WTC11 (cell line): Measurements from ENCODE around the gene PKP4. TPM values are rescaled to one million over a fixed set of nuclear protein-coding genes. Genes with fewer than 3 reads are reported as not detected.

Experiments
- ATAC-seq: fragments of 200-7000 bp; cut with Tn5 transposase; 2 replicates; pipeline ENCODE4 v1.10.0; 2021; ENCODE audit warnings: mild to moderate bottlenecking, moderate library complexity
- CTCF ChIA-PET: fragments of 300-600 bp; sonication (Branson Sonifier 250); formaldehyde crosslinking; loops from one replicate; lab custom pipeline; 2021; ENCODE audit warnings: antibody characterized with exemption; lab: Charles Lee
- POLR2A ChIA-PET: fragments of 350-600 bp; sonication (Branson Sonifier 250); formaldehyde crosslinking; loops from one replicate; lab custom pipeline; 2021; ENCODE audit warnings: antibody characterized with exemption; lab: Charles Lee
- DNase-seq: peaks from one replicate; pipeline ENCODE4 v3.0.0; 2021; ENCODE audit warnings: low spot score
- H3K27ac Mint-ChIP-seq: 2 replicates; pipeline ENCODE4 v1.8.0; 2021; ENCODE audit warnings: mixed read lengths
- H3K27me3 Mint-ChIP-seq: 2 replicates; pipeline ENCODE4 v1.8.0; 2021; ENCODE audit warnings: low read depth, mild to moderate bottlenecking, moderate library complexity, mixed read lengths
- H3K36me3 Mint-ChIP-seq: 2 replicates; pipeline ENCODE4 v1.8.0; 2021; ENCODE audit warnings: mixed read lengths
- H3K4me1 Mint-ChIP-seq: 2 replicates; pipeline ENCODE4 v1.8.0; 2022; ENCODE audit warnings: mixed read lengths
- H3K4me3 Mint-ChIP-seq: 2 replicates; pipeline ENCODE4 v1.8.0; 2021; ENCODE audit warnings: mild to moderate bottlenecking, moderate library complexity, mixed read lengths
- H3K9me3 Mint-ChIP-seq: 2 replicates; pipeline ENCODE4 v1.8.0; 2021; ENCODE audit warnings: mixed read lengths
- ATF1 ChIP-seq: sonication (generic); formaldehyde crosslinking; IDR thresholded peaks from 2 replicates; pipeline ENCODE4 v1.8.1; 2023; ENCODE audit warnings: mild to moderate bottlenecking, moderate library complexity, missing genetic modification reagents
- ETV6 ChIP-seq: sonication (generic); formaldehyde crosslinking; IDR thresholded peaks from 2 replicates; pipeline ENCODE4 v1.8.1; 2022; ENCODE audit warnings: mild to moderate bottlenecking, missing genetic modification reagents
- HMGA2 ChIP-seq: fragments of 250-450 bp; sonication (Bioruptor Pico); IDR thresholded peaks from 2 replicates; pipeline ENCODE4 v1.4.0; 2021; ENCODE audit warnings: mild to moderate bottlenecking, moderate library complexity
- IRF2 ChIP-seq: sonication (generic); formaldehyde crosslinking; IDR thresholded peaks from 2 replicates; pipeline ENCODE4 v1.8.0; 2022; ENCODE audit warnings: low read depth, missing genetic modification reagents, borderline replicate concordance
- JUN ChIP-seq: sonication (generic); formaldehyde crosslinking; IDR thresholded peaks from 2 replicates; pipeline ENCODE4 v1.8.0; 2023; ENCODE audit warnings: mild to moderate bottlenecking, missing genetic modification reagents
- KAT7 ChIP-seq: sonication (generic); formaldehyde crosslinking; IDR thresholded peaks from 2 replicates; pipeline ENCODE4 v1.8.1; 2023; ENCODE audit warnings: missing genetic modification reagents, mild to moderate bottlenecking, borderline replicate concordance
- RORB ChIP-seq: fragments of 250-450 bp; sonication (Bioruptor Pico); IDR thresholded peaks from 2 replicates; pipeline ENCODE4 v1.9.0; 2021; ENCODE audit warnings: mild to moderate bottlenecking
- SOX15 ChIP-seq: fragments of 250-450 bp; sonication (Bioruptor Pico); IDR thresholded peaks from 2 replicates; pipeline ENCODE4 v1.9.0; 2021; ENCODE audit warnings: mild to moderate bottlenecking
- TP53 ChIP-seq: sonication (generic); formaldehyde crosslinking; IDR thresholded peaks from 2 replicates; pipeline ENCODE4 v1.8.1; 2023; ENCODE audit warnings: mild to moderate bottlenecking, missing genetic modification reagents
- ZNF138 ChIP-seq: sonication (generic); formaldehyde crosslinking; conservative IDR thresholded peaks from 2 replicates; pipeline ENCODE4 v1.8.1; 2022; ENCODE audit warnings: mild to moderate bottlenecking, moderate library complexity, missing genetic modification reagents
- ZNF423 ChIP-seq: fragments of 250-450 bp; sonication (Bioruptor Pico); IDR thresholded peaks from 2 replicates; pipeline ENCODE4 v2.1.2; 2022; ENCODE audit warnings: mild to moderate bottlenecking, moderate library complexity
- total RNA-seq: library from RNA; stranded (reverse); gene quantifications from 3 replicates; pipeline ENCODE4 v1.2.3, GENCODE V29; 2021
- TF ChIP-seq, protein P1 (sequence below): sonication (generic); formaldehyde crosslinking; IDR thresholded peaks from 2 replicates; pipeline ENCODE4 v1.8.0; 2023; ENCODE audit warnings: missing genetic modification reagents
- TF ChIP-seq, protein P2 (sequence below): sonication (generic); formaldehyde crosslinking; IDR thresholded peaks from 2 replicates; pipeline ENCODE4 v1.8.1; 2022; ENCODE audit warnings: mild to moderate bottlenecking, moderate library complexity, missing genetic modification reagents
- TF ChIP-seq, protein P3 (sequence below): fragments of 250-450 bp; sonication (Bioruptor Pico); IDR thresholded peaks from 2 replicates; pipeline ENCODE4 v1.8.0; 2021; ENCODE audit warnings: mild to moderate bottlenecking
- TF ChIP-seq, protein P4 (sequence below): sonication (generic); formaldehyde crosslinking; IDR thresholded peaks from 2 replicates; pipeline ENCODE4 v1.8.0; 2023; ENCODE audit warnings: missing genetic modification reagents, mild to moderate bottlenecking, borderline replicate concordance
- TF ChIP-seq, protein P5 (sequence below): sonication (generic); formaldehyde crosslinking; IDR thresholded peaks from 2 replicates; pipeline ENCODE4 v1.8.0; 2023; ENCODE audit warnings: mild to moderate bottlenecking, missing genetic modification reagents
- TF ChIP-seq, protein P6 (sequence below): sonication (generic); formaldehyde crosslinking; IDR thresholded peaks from 2 replicates; pipeline ENCODE4 v1.8.1; 2023; ENCODE audit warnings: mild to moderate bottlenecking, missing genetic modification reagents

PKP4 gene
- total RNA-seq, 1 experiment from 2014 or later, result 78.9 TPM

GRCh38 chr2:158729873-158730620 lies 273.3 kb downstream of the PKP4 start:
- ATAC-seq, result no peak
- Mint-ChIP-seq H3K36me3 (no peaks in the 10 kb centered on the region), H3K27ac (no peak overlapping the region), H3K4me3 (no peak overlapping the region), H3K4me1 (peaks cover 8% of the 10 kb centered on the region), H3K9me3 (no peaks in the 10 kb centered on the region), H3K27me3 (no peaks in the 10 kb centered on the region)
- DNase-seq, result no peak
- ChIA-PET CTCF (interaction anchor here (8.8 kb wide), 1 partner anchor 13 kb away, joined by 132 read pairs; no protein-coding TSS in a partner anchor), POLR2A (no interaction called here)
- no peak for TF ChIP-seq ZNF423 (CRISPR knock-in tag)
- TF ChIP-seq, protein P1, sequence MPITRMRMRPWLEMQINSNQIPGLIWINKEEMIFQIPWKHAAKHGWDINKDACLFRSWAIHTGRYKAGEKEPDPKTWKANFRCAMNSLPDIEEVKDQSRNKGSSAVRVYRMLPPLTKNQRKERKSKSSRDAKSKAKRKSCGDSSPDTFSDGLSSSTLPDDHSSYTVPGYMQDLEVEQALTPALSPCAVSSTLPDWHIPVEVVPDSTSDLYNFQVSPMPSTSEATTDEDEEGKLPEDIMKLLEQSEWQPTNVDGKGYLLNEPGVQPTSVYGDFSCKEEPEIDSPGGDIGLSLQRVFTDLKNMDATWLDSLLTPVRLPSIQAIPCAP, result no peak
- TF ChIP-seq RORB, result no peak
- no peak for TF ChIP-seq TP53 (CRISPR knock-in tag)
- TF ChIP-seq ETV6 (CRISPR knock-in tag), result no peak
- TF ChIP-seq, protein P2, sequence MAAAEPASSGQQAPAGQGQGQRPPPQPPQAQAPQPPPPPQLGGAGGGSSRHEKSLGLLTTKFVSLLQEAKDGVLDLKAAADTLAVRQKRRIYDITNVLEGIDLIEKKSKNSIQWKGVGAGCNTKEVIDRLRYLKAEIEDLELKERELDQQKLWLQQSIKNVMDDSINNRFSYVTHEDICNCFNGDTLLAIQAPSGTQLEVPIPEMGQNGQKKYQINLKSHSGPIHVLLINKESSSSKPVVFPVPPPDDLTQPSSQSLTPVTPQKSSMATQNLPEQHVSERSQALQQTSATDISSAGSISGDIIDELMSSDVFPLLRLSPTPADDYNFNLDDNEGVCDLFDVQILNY (CRISPR knock-in tag), result no peak
- TF ChIP-seq ZNF138, result no peak

GRCh38 chr2:158730621-158731140 lies 273.9 kb downstream of the PKP4 start:
- H3K27ac Mint-ChIP-seq, result no peak overlapping the region
- ATAC-seq (no peak), DNase-seq (no peak)
- H3K4me1 Mint-ChIP-seq, result peaks cover 3% of the 10 kb centered on the region
- no peaks in the 10 kb centered on the region for H3K27me3 Mint-ChIP-seq
- H3K36me3 Mint-ChIP-seq, result no peaks in the 10 kb centered on the region
- H3K9me3 Mint-ChIP-seq, result no peaks in the 10 kb centered on the region
- TF ChIP-seq, protein P3, sequence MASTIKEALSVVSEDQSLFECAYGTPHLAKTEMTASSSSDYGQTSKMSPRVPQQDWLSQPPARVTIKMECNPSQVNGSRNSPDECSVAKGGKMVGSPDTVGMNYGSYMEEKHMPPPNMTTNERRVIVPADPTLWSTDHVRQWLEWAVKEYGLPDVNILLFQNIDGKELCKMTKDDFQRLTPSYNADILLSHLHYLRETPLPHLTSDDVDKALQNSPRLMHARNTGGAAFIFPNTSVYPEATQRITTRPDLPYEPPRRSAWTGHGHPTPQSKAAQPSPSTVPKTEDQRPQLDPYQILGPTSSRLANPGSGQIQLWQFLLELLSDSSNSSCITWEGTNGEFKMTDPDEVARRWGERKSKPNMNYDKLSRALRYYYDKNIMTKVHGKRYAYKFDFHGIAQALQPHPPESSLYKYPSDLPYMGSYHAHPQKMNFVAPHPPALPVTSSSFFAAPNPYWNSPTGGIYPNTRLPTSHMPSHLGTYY (CRISPR knock-in tag), result no peak
- no peak overlapping the region for H3K4me3 Mint-ChIP-seq
- CTCF ChIA-PET, result no interaction called here
- POLR2A ChIA-PET, result no interaction called here

GRCh38 chr2:158731386-158731785 lies 274.6 kb downstream of the PKP4 start:
- Mint-ChIP-seq H3K36me3 (no peaks in the 10 kb centered on the region), H3K27me3 (no peaks in the 10 kb centered on the region), H3K4me1 (peaks cover 4% of the 10 kb centered on the region; the same call in 1 of the 2 replicates), H3K27ac (no peak overlapping the region), H3K9me3 (no peaks in the 10 kb centered on the region), H3K4me3 (no peak overlapping the region)
- ChIA-PET POLR2A (no interaction called here), CTCF (interaction anchor here (2.7 kb wide), 1 partner anchor 14 kb away, joined by 26 read pairs; no protein-coding TSS in a partner anchor)
- ATAC-seq (no peak), DNase-seq (no peak)
- TF ChIP-seq JUN, result no peak
- TF ChIP-seq, protein P4, sequence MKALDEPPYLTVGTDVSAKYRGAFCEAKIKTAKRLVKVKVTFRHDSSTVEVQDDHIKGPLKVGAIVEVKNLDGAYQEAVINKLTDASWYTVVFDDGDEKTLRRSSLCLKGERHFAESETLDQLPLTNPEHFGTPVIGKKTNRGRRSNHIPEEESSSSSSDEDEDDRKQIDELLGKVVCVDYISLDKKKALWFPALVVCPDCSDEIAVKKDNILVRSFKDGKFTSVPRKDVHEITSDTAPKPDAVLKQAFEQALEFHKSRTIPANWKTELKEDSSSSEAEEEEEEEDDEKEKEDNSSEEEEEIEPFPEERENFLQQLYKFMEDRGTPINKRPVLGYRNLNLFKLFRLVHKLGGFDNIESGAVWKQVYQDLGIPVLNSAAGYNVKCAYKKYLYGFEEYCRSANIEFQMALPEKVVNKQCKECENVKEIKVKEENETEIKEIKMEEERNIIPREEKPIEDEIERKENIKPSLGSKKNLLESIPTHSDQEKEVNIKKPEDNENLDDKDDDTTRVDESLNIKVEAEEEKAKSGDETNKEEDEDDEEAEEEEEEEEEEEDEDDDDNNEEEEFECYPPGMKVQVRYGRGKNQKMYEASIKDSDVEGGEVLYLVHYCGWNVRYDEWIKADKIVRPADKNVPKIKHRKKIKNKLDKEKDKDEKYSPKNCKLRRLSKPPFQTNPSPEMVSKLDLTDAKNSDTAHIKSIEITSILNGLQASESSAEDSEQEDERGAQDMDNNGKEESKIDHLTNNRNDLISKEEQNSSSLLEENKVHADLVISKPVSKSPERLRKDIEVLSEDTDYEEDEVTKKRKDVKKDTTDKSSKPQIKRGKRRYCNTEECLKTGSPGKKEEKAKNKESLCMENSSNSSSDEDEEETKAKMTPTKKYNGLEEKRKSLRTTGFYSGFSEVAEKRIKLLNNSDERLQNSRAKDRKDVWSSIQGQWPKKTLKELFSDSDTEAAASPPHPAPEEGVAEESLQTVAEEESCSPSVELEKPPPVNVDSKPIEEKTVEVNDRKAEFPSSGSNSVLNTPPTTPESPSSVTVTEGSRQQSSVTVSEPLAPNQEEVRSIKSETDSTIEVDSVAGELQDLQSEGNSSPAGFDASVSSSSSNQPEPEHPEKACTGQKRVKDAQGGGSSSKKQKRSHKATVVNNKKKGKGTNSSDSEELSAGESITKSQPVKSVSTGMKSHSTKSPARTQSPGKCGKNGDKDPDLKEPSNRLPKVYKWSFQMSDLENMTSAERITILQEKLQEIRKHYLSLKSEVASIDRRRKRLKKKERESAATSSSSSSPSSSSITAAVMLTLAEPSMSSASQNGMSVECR (CRISPR knock-in tag), result no peak
- TF ChIP-seq HMGA2 (CRISPR knock-in tag), result no peak
- TF ChIP-seq, protein P5, sequence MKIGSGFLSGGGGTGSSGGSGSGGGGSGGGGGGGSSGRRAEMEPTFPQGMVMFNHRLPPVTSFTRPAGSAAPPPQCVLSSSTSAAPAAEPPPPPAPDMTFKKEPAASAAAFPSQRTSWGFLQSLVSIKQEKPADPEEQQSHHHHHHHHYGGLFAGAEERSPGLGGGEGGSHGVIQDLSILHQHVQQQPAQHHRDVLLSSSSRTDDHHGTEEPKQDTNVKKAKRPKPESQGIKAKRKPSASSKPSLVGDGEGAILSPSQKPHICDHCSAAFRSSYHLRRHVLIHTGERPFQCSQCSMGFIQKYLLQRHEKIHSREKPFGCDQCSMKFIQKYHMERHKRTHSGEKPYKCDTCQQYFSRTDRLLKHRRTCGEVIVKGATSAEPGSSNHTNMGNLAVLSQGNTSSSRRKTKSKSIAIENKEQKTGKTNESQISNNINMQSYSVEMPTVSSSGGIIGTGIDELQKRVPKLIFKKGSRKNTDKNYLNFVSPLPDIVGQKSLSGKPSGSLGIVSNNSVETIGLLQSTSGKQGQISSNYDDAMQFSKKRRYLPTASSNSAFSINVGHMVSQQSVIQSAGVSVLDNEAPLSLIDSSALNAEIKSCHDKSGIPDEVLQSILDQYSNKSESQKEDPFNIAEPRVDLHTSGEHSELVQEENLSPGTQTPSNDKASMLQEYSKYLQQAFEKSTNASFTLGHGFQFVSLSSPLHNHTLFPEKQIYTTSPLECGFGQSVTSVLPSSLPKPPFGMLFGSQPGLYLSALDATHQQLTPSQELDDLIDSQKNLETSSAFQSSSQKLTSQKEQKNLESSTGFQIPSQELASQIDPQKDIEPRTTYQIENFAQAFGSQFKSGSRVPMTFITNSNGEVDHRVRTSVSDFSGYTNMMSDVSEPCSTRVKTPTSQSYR (CRISPR knock-in tag), result no peak
- TF ChIP-seq, protein P6, sequence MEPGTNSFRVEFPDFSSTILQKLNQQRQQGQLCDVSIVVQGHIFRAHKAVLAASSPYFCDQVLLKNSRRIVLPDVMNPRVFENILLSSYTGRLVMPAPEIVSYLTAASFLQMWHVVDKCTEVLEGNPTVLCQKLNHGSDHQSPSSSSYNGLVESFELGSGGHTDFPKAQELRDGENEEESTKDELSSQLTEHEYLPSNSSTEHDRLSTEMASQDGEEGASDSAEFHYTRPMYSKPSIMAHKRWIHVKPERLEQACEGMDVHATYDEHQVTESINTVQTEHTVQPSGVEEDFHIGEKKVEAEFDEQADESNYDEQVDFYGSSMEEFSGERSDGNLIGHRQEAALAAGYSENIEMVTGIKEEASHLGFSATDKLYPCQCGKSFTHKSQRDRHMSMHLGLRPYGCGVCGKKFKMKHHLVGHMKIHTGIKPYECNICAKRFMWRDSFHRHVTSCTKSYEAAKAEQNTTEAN (CRISPR knock-in tag), result no peak
- no peak for TF ChIP-seq TP53 (CRISPR knock-in tag)
- TF ChIP-seq ATF1, result no peak
- TF ChIP-seq SOX15 (CRISPR knock-in tag), result no peak
- TF ChIP-seq KAT7, result no peak
- TF ChIP-seq IRF2 (CRISPR knock-in tag), result no peak
